PC-3 (cell line): ENCODE results near the gene CELF1. TPM values are rescaled to one million over a fixed set of nuclear protein-coding genes. Genes with fewer than 3 reads are reported as not detected.

Experiments used
- ATAC-seq: fragments of 200-7000 bp; cut with Tn5 transposase; 2 replicates; pipeline ENCODE4 v1.9.1; 2020; ENCODE audit warnings: mild to moderate bottlenecking, moderate library complexity
- BruUV-seq: library from RNA; stranded (reverse); fragments of 400-500 nt; replicated peaks from 2 replicates; lab custom pipeline; 2021; lab: Mats Ljungman, UMichigan
- CTCF ChIA-PET: fragments of 300-600 bp; sonication (Branson Sonifier 250); formaldehyde crosslinking; loops from one replicate; lab custom pipeline; 2022; ENCODE audit warnings: antibody characterized with exemption; lab: Charles Lee
- POLR2A ChIA-PET: fragments of 300-600 bp; sonication (Branson Sonifier 250); formaldehyde crosslinking; loops from one replicate; lab custom pipeline; 2022; ENCODE audit warnings: antibody characterized with exemption; ENCODE audit not compliant: unreplicated experiment; lab: Charles Lee
- DNase-seq: peaks from one replicate; pipeline ENCODE4 v3.0.0-alpha.2; 2015
- H2AFZ ChIP-seq: fragments of 300-600 bp; sonication (generic); 2 replicates; pipeline ENCODE4 v1.6.0; 2016; ENCODE audit warnings: antibody characterized with exemption, low read length
- H3F3A ChIP-seq: fragments of 300-600 bp; sonication (generic); one replicate; pipeline ENCODE4 v1.6.0; 2017; ENCODE audit warnings: antibody characterized with exemption, low read length, control low read depth, mild to moderate bottlenecking; ENCODE audit not compliant: unreplicated experiment
- H3K27ac ChIP-seq: fragments of 300-600 bp; sonication (generic); 2 replicates; pipeline ENCODE4 v1.5.1; 2016; ENCODE audit warnings: mild to moderate bottlenecking, low read length
- H3K27me3 ChIP-seq: fragments of 300-600 bp; sonication (generic); 2 replicates; pipeline ENCODE4 v1.6.1; 2016; ENCODE audit warnings: low read length, mixed read lengths
- H3K36me3 ChIP-seq: fragments of 300-600 bp; sonication (generic); 2 replicates; pipeline ENCODE4 v1.6.1; 2016; ENCODE audit warnings: low read depth, mixed run types, low read length, mixed read lengths
- H3K4me1 ChIP-seq: fragments of 300-600 bp; sonication (generic); 2 replicates; pipeline ENCODE4 v1.5.1; 2016; ENCODE audit warnings: low read length; ENCODE audit not compliant: insufficient read depth
- H3K4me2 ChIP-seq: fragments of 300-600 bp; sonication (generic); 2 replicates; pipeline ENCODE4 v1.6.0; 2016; ENCODE audit warnings: low read length
- H3K4me3 ChIP-seq: fragments of 300-600 bp; sonication (generic); 2 replicates; pipeline ENCODE4 v1.5.1; 2016; ENCODE audit warnings: mild to moderate bottlenecking, low read length, mixed read lengths
- H3K79me2 ChIP-seq: fragments of 300-600 bp; sonication (generic); 2 replicates; pipeline ENCODE4 v1.6.1; 2017; ENCODE audit warnings: low read length, mixed read lengths
- H3K9ac ChIP-seq: fragments of 300-600 bp; sonication (generic); 2 replicates; pipeline ENCODE4 v1.6.0; 2016; ENCODE audit warnings: mild to moderate bottlenecking, low read length
- H3K9me2 ChIP-seq: fragments of 300-600 bp; sonication (generic); replicated peaks from 2 replicates; pipeline ENCODE4 v1.6.1; 2016; ENCODE audit warnings: mixed run types, low read length, mixed read lengths
- H3K9me3 ChIP-seq: fragments of 300-600 bp; sonication (generic); 2 replicates; pipeline ENCODE4 v1.6.1; 2016; ENCODE audit warnings: low read length, mixed read lengths
- H4K20me1 ChIP-seq: fragments of 300-600 bp; sonication (generic); 2 replicates; pipeline ENCODE4 v1.6.1; 2016; ENCODE audit warnings: low read length, mixed read lengths
- CTCF ChIP-seq: fragments of 300-600 bp; sonication (generic); conservative IDR thresholded peaks from 2 replicates; pipeline ENCODE4 v1.5.1; 2017; ENCODE audit warnings: antibody characterized with exemption, low read depth, mild to moderate bottlenecking, low read length
- EZH2 ChIP-seq: fragments of 300-600 bp; sonication (generic); IDR thresholded peaks from one replicate; pipeline ENCODE4 v1.6.1; 2017; ENCODE audit warnings: antibody characterized with exemption, mild to moderate bottlenecking, low read length; ENCODE audit not compliant: unreplicated experiment
- EZH2phosphoT487 ChIP-seq: fragments of 300-600 bp; sonication (generic); IDR thresholded peaks from 2 replicates; pipeline ENCODE4 v1.6.1; 2018; ENCODE audit warnings: mild to moderate bottlenecking, antibody characterized with exemption, low read length, borderline replicate concordance
- intact Hi-C: fragments of 100-400 bp; cut with micrococcal nuclease; formaldehyde crosslinking; loops from 2 replicates; pipeline ENCODE4 v1.9.0; 2023
- total RNA-seq: library from RNA; depleted of rRNA; stranded (reverse); fragments of >200 nt; gene quantifications from 2 replicates; pipeline ENCODE4 v1.2.3, GENCODE V29; 2014

The CELF1 gene
- total RNA-seq, 1 experiment from 2014 or later, result 80.1 TPM

- Histone ChIP-seq H3K27ac (no peak overlapping the region), H2AFZ (no peak overlapping the region), H3K4me1 (peaks cover 14% of the 10 kb centered on the region), H3K9me2 (no peaks in the 10 kb centered on the region), H3K4me2 (no peak overlapping the region), H3K9ac (no peak overlapping the region), H3F3A (no peaks in the 10 kb centered on the region), H3K36me3 (peaks cover 27% of the 10 kb centered on the region), H3K9me3 (no peaks in the 10 kb centered on the region), H3K27me3 (no peaks in the 10 kb centered on the region), H3K4me3 (no peak overlapping the region), H4K20me1 (peaks cover 7% of the 10 kb centered on the region), H3K79me2 (peaks cover 46% of the 10 kb centered on the region)
- no peak for DNase-seq
- no TSS peak for BruUV-seq
- CTCF ChIA-PET, result no interaction called here
- TF ChIP-seq EZH2, result no peak
- TF ChIP-seq EZH2phosphoT487, result no peak
- TF ChIP-seq CTCF, result no peak
- intact Hi-C loops, result no loop called here
- ATAC-seq, result no peak
- POLR2A ChIA-PET, result no interaction called here
Measured at GRCh38 chr11:47573321-47573720, 20.4 kb upstream of the CELF1 start.

DNA sequence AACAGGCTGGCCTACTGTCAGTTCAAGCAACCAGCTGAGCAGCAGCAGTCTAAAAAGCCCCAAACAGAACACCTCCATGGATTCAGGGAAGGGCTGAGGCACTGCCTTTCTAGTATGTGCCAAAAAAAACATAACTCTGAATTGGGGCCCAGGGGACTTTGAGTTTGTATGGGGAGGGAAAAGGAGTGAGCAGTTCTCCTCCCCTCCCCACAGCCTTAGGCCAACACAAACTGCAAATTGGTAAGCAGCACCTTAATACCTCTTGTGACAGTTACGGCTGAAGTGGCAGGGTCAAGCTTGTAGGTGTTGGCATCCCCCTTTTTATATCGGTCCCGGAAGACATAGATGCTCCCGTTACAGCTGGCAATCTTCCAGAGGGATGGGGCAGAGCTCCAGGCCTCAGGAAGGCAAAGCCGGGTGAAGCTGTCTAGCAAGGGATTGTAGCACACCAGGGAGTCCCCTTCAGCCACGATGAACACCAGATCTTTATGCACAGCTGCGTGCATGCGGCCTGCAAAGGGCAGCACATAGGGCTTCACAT lies 19.9 kb upstream of the CELF1 start:
- Histone ChIP-seq H3F3A (no peaks in the 10 kb centered on the region), H3K79me2 (peaks cover 46% of the 10 kb centered on the region), H2AFZ (no peak overlapping the region), H4K20me1 (peaks cover 7% of the 10 kb centered on the region), H3K9ac (no peak overlapping the region), H3K27me3 (no peaks in the 10 kb centered on the region), H3K4me2 (no peak overlapping the region), H3K4me1 (peaks cover 9% of the 10 kb centered on the region), H3K9me3 (no peaks in the 10 kb centered on the region), H3K27ac (no peak overlapping the region), H3K4me3 (no peak overlapping the region), H3K36me3 (peaks cover 27% of the 10 kb centered on the region), H3K9me2 (no peaks in the 10 kb centered on the region)
- POLR2A ChIA-PET, result no interaction called here
- intact Hi-C loops, result no loop called here
- CTCF ChIA-PET, result no interaction called here
- ATAC-seq (no peak), DNase-seq (no peak)
- TF ChIP-seq EZH2 (no peak), EZH2phosphoT487 (no peak), CTCF (no peak)
- no TSS peak for BruUV-seq

DNA sequence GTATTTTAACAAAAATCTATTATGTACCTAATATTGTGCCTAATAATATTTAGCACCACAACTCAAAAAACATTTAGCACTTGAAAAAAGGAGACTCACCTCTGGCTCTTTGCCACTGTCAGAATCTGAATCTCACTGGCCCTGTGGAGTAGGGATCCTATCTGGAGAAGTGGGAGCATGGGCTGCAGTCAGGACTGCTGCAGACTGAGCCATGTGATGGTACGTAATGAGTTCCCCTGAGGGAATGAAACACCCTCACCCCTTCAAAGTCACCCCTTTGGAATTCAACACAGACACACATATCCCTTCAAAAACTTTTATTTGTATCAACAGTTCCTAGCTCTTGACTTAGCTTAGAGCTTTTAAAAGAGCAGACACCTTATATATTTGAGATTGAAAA lies 19.0 kb upstream of the CELF1 start:
- TF ChIP-seq CTCF, result no peak
- no peak for TF ChIP-seq EZH2
- no peak for TF ChIP-seq EZH2phosphoT487
- H3K36me3 ChIP-seq, result peaks cover 27% of the 10 kb centered on the region
- TSS peak; percentile 1 for BruUV-seq

More for the DNA sequence above, 19.0 kb upstream of the CELF1 start:
- H3K9me3 ChIP-seq, result no peaks in the 10 kb centered on the region
- H3K4me3 ChIP-seq, result no peak overlapping the region
- H3K27ac ChIP-seq, result no peak overlapping the region
- H3K79me2 ChIP-seq, result peaks cover 47% of the 10 kb centered on the region
- no peaks in the 10 kb centered on the region for H3K9me2 ChIP-seq
- ChIA-PET POLR2A (no interaction called here), CTCF (no interaction called here)
- ATAC-seq (no peak), DNase-seq (no peak)
- no peak overlapping the region for H3K4me2 ChIP-seq
- no peak overlapping the region for H3K9ac ChIP-seq
- intact Hi-C loops, result no loop called here
- H2AFZ ChIP-seq, result no peak overlapping the region
- no peaks in the 10 kb centered on the region for H3K27me3 ChIP-seq
- peaks cover under 1% of the 10 kb centered on the region; the same call in 1 of the 2 replicates for H3K4me1 ChIP-seq
- no peaks in the 10 kb centered on the region for H3F3A ChIP-seq
- H4K20me1 ChIP-seq, result peaks cover 7% of the 10 kb centered on the region
